Bronchial epithelial cell (primary cell): ENCODE data around the gene ZP2. TPM values are rescaled to one million over a fixed set of nuclear protein-coding genes. Genes with fewer than 3 reads are reported as not detected.

Experiments
- DNase-seq: peaks from one replicate; pipeline ENCODE4 v3.0.0-alpha.2; 2010; ENCODE audit warnings: low read depth
- FAIRE-seq: peaks from 2 replicates; lab custom pipeline; 2011; peaks lifted over from hg19 to GRCh38; lab: Jason Lieb, UNC
- H3K27me3 ChIP-seq: 2 replicates; pipeline ENCODE4 v1.5.1; 2011; ENCODE audit warnings: low read length; ENCODE audit not compliant: control insufficient read depth, insufficient read depth
- H3K36me3 ChIP-seq: 2 replicates; pipeline ENCODE4 v1.5.1; 2011; ENCODE audit warnings: low read length; ENCODE audit not compliant: control insufficient read depth, insufficient read depth
- H3K4me3 ChIP-seq: 2 replicates; pipeline ENCODE4 v1.5.1; 2011; ENCODE audit warnings: mild to moderate bottlenecking, low read depth, low read length, control low read depth
- total RNA-seq: library from RNA; depleted of rRNA; stranded (reverse); fragments of >200 nt; gene quantifications from 2 replicates; pipeline ENCODE4 v1.2.1, GENCODE V29; 2014
- TF ChIP-seq, protein P1 (sequence below): IDR thresholded peaks from 2 replicates; pipeline ENCODE4 v1.5.1; 2011; ENCODE audit warnings: mild to moderate bottlenecking, moderate library complexity, low read length, control low read depth, inconsistent platforms; ENCODE audit not compliant: insufficient read depth, severe bottlenecking

The ZP2 gene
- total RNA-seq, 1 donor from 2014 or later, result not detected

- FAIRE-seq (no peak), DNase-seq (no peak)
- no peak overlapping the region for H3K4me3 ChIP-seq
- TF ChIP-seq, protein P1, sequence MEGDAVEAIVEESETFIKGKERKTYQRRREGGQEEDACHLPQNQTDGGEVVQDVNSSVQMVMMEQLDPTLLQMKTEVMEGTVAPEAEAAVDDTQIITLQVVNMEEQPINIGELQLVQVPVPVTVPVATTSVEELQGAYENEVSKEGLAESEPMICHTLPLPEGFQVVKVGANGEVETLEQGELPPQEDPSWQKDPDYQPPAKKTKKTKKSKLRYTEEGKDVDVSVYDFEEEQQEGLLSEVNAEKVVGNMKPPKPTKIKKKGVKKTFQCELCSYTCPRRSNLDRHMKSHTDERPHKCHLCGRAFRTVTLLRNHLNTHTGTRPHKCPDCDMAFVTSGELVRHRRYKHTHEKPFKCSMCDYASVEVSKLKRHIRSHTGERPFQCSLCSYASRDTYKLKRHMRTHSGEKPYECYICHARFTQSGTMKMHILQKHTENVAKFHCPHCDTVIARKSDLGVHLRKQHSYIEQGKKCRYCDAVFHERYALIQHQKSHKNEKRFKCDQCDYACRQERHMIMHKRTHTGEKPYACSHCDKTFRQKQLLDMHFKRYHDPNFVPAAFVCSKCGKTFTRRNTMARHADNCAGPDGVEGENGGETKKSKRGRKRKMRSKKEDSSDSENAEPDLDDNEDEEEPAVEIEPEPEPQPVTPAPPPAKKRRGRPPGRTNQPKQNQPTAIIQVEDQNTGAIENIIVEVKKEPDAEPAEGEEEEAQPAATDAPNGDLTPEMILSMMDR, result no peak
- H3K36me3 ChIP-seq, result no peaks in the 10 kb centered on the region
- H3K27me3 ChIP-seq, result no peaks in the 10 kb centered on the region
These were observed 20.8 kb downstream of the ZP2 start for GRCh38 chr16:21190599-21190998.

DNA sequence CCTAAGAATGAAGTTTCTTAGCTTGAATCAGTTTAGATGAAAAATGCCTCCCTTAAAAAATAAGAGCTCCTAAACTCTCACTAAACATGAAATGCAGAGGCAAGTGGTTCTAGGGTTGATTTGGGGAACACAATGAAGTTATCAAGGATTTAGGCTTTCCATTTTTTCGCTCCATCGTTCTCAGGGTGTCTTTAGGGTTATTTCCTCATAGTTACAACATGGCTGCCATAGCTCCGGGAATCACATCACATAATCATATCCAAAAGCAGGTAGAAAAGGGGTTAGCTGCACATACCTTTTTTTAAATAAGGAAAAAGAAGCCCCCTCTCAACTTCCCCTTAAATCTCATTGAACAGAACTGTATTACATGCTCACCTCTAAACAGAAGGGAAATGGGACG lies 21.4 kb downstream of the ZP2 start:
- H3K4me3 ChIP-seq, result no peak overlapping the region
- TF ChIP-seq, protein P1, result no peak
- DNase-seq (no peak), FAIRE-seq (no peak)
- no peaks in the 10 kb centered on the region for H3K27me3 ChIP-seq
- H3K36me3 ChIP-seq, result no peaks in the 10 kb centered on the region

DNA sequence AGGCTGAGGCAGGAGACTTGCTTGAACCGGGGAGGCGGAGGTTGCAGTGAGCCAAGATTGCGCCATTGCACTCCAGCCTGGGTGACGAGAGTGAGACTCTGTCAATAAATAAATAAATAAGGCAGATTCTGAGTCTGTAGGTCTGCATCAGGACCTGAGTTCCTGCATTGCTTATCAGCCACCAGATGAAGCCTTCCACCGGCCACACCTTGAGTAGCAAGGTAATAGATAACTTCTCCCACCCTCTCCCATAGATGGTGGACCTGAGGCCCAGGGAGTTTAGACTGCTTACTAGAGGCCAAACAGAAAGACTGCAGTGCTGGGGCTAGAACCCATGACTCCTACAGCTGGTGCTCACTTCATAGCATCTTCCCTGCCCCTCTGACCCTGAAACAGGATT lies 22.1 kb downstream of the ZP2 start:
- no peaks in the 10 kb centered on the region for H3K27me3 ChIP-seq
- no peak overlapping the region for H3K4me3 ChIP-seq
- DNase-seq (no peak), FAIRE-seq (no peak)
- TF ChIP-seq, protein P1, result no peak
- no peaks in the 10 kb centered on the region for H3K36me3 ChIP-seq

- TF ChIP-seq, protein P1, result no peak
- Histone ChIP-seq H3K4me3 (no peak overlapping the region), H3K27me3 (no peaks in the 10 kb centered on the region), H3K36me3 (peaks cover 4% of the 10 kb centered on the region)
- FAIRE-seq (no peak), DNase-seq (peak; percentile 9)
These were observed 25.1 kb downstream of the ZP2 start for GRCh38 chr16:21186326-21186691.

- peaks cover 6% of the 10 kb centered on the region for H3K36me3 ChIP-seq
- no peaks in the 10 kb centered on the region for H3K27me3 ChIP-seq
- no peak overlapping the region for H3K4me3 ChIP-seq
- DNase-seq (no peak), FAIRE-seq (no peak)
- TF ChIP-seq, protein P1, result no peak
These were observed 25.6 kb downstream of the ZP2 start for GRCh38 chr16:21185659-21186325.

GRCh38 chr16:21184834-21185233 lies 26.5 kb downstream of the ZP2 start:
- no peak overlapping the region for H3K4me3 ChIP-seq
- H3K36me3 ChIP-seq, result peaks cover 9% of the 10 kb centered on the region
- FAIRE-seq (no peak), DNase-seq (peak; percentile 54)
- H3K27me3 ChIP-seq, result no peaks in the 10 kb centered on the region
- TF ChIP-seq, protein P1, result no peak
